Breast epithelium (tissue), 4 donors: Measurements from ENCODE around the gene LYRM4. TPM values are rescaled to one million over a fixed set of nuclear protein-coding genes. Genes with fewer than 3 reads are reported as not detected.

Source experiments
- DNase-seq, 2 donors: peaks; one replicate each; pipeline ENCODE4 v3.0.0-alpha.2; 2019; ENCODE audit warnings: low spot score in 2 of 2
- H3K27ac ChIP-seq, 2 donors: fragments of 200-600 bp; sonication (generic) in 1 of 2; one replicate each; pipeline ENCODE4 v1.5.1; 2016 to 2019; ENCODE audit warnings: mild to moderate bottlenecking in 1 of 2
- H3K27me3 ChIP-seq, 2 donors: fragments of 200-600 bp; sonication (generic) in 1 of 2; one replicate each; pipeline versions ENCODE4 v1.5.1 to v1.6.0; 2017 to 2019; ENCODE audit warnings: control low read depth in 1 of 2, mild to moderate bottlenecking in 1 of 2
- H3K36me3 ChIP-seq: fragments of 200-600 bp; one replicate; pipeline ENCODE4 v1.5.1; 2019
- H3K4me1 ChIP-seq, 2 donors: fragments of 200-600 bp; sonication (generic); one replicate each; pipeline ENCODE4 v1.5.1; 2016 to 2019; ENCODE audit warnings: control low read depth in 1 of 2
- H3K4me3 ChIP-seq, 3 donors: fragments of 200-600 bp; sonication (generic); 1 replicate in 2 of 3; 2 replicates in 1 of 3; pipeline ENCODE4 v1.5.1; 2016 to 2019; ENCODE audit warnings: mild to moderate bottlenecking in 3 of 3, moderate library complexity in 2 of 3
- H3K9me3 ChIP-seq, 2 donors: fragments of 200-600 bp; sonication (generic) in 1 of 2; one replicate each; pipeline ENCODE4 v1.5.1; 2016 to 2019; ENCODE audit warnings: control low read depth in 1 of 2
- POLR2A ChIP-seq: fragments of 450-650 bp; IDR thresholded peaks from one replicate; pipeline ENCODE4 v1.6.1; 2016; ENCODE audit warnings: antibody characterized with exemption, mild to moderate bottlenecking, moderate library complexity
- POLR2AphosphoS5 ChIP-seq, 3 donors: sonication (generic); formaldehyde crosslinking; IDR thresholded peaks; one replicate each; pipeline ENCODE4 v1.6.1; 2017; ENCODE audit warnings: antibody characterized with exemption in 3 of 3
- intact Hi-C: fragments of 100-400 bp; cut with DNase I; formaldehyde crosslinking; loops from one replicate; pipeline ENCODE4 v1.15.1; 2023; ENCODE audit warnings: low total_unique reads
- total RNA-seq, 3 donors: library from RNA; depleted of rRNA; stranded (reverse); fragments of >200 nt; gene quantifications; one replicate each; pipeline ENCODE4 v1.1.0, GENCODE V29; 2016
- TF ChIP-seq, protein P1 (sequence below), 3 donors: fragments of 450-650 bp; IDR thresholded peaks; one replicate each; pipeline ENCODE4 v1.5.1; 2016 to 2017; ENCODE audit warnings: antibody characterized with exemption in 3 of 3, mild to moderate bottlenecking in 3 of 3, moderate library complexity in 3 of 3

Gene LYRM4
- total RNA-seq, 3 donors from 2014 or later = 24.4 to 38.0 (median 25.0) TPM

GRCh38 chr6:5158180-5158579 lies 102.6 kb downstream of the LYRM4 start:
- H3K27me3 ChIP-seq = no peaks in the 10 kb centered on the region
- intact Hi-C loops = no loop called here
- H3K4me3 ChIP-seq = no peak overlapping the region
- H3K36me3 ChIP-seq = no peaks in the 10 kb centered on the region
- H3K4me1 ChIP-seq = no peaks in the 10 kb centered on the region
- no peak overlapping the region for H3K27ac ChIP-seq
- H3K9me3 ChIP-seq = no peaks in the 10 kb centered on the region
- DNase-seq = no peak
- TF ChIP-seq, protein P1, sequence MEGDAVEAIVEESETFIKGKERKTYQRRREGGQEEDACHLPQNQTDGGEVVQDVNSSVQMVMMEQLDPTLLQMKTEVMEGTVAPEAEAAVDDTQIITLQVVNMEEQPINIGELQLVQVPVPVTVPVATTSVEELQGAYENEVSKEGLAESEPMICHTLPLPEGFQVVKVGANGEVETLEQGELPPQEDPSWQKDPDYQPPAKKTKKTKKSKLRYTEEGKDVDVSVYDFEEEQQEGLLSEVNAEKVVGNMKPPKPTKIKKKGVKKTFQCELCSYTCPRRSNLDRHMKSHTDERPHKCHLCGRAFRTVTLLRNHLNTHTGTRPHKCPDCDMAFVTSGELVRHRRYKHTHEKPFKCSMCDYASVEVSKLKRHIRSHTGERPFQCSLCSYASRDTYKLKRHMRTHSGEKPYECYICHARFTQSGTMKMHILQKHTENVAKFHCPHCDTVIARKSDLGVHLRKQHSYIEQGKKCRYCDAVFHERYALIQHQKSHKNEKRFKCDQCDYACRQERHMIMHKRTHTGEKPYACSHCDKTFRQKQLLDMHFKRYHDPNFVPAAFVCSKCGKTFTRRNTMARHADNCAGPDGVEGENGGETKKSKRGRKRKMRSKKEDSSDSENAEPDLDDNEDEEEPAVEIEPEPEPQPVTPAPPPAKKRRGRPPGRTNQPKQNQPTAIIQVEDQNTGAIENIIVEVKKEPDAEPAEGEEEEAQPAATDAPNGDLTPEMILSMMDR (IDR thresholded peaks at IDR 0.05) = no peak
- TF ChIP-seq POLR2A = no peak
- no peak for TF ChIP-seq POLR2AphosphoS5 (IDR thresholded peaks at IDR 0.05)

- DNase-seq = no peak
- Histone ChIP-seq H3K36me3 (no peaks in the 10 kb centered on the region), H3K27ac (no peak overlapping the region), H3K4me3 (no peak overlapping the region), H3K4me1 (no peaks in the 10 kb centered on the region), H3K9me3 (no peaks in the 10 kb centered on the region), H3K27me3 (no peaks in the 10 kb centered on the region)
- TF ChIP-seq POLR2AphosphoS5 (IDR thresholded peaks at IDR 0.05) = no peak
- TF ChIP-seq POLR2A = no peak
- TF ChIP-seq, protein P1 (IDR thresholded peaks at IDR 0.05) = no peak
- intact Hi-C loops = no loop called here
These were observed 103.1 kb downstream of the LYRM4 start for GRCh38 chr6:5157621-5158138.

- intact Hi-C loops = no loop called here
- H3K27ac ChIP-seq = no peak overlapping the region
- no peak for TF ChIP-seq POLR2A
- TF ChIP-seq POLR2AphosphoS5 (IDR thresholded peaks at IDR 0.05) = no peak
- TF ChIP-seq, protein P1 (IDR thresholded peaks at IDR 0.05) = no peak
These were observed 104.1 kb downstream of the LYRM4 start for GRCh38 chr6:5156627-5157026.

DNA sequence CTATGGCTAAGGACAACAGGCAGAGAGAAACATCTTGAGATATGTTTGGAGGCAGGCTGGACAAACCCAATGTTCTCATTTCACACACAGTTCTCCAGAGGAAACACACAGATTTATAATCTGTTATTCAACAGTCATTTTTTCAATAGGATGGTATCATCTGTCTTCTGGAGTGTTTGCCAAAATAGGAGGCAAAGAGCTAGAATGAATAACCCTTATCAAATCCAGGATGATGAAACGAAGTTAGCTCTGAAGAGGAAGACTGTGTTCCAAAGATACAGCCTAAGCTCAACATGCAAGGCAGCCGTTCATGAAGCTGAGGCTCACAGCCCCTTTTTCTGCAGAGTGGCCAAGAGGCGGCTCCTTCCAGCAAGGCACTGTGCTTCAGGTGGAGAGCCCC lies 104.8 kb downstream of the LYRM4 start:
- Histone ChIP-seq H3K4me1 (no peaks in the 10 kb centered on the region), H3K9me3 (no peaks in the 10 kb centered on the region), H3K27ac (no peak overlapping the region), H3K4me3 (no peak overlapping the region), H3K36me3 (no peaks in the 10 kb centered on the region), H3K27me3 (no peaks in the 10 kb centered on the region)
- intact Hi-C loops = no loop called here
- DNase-seq = no peak
- TF ChIP-seq POLR2AphosphoS5 (IDR thresholded peaks at IDR 0.05) (no peak), POLR2A (no peak)
- TF ChIP-seq, protein P1 (IDR thresholded peaks at IDR 0.05) = no peak

More at GRCh38 chr6:5156627-5157026, 104.1 kb downstream of the LYRM4 start:
- H3K4me3 ChIP-seq = no peak overlapping the region
- H3K9me3 ChIP-seq = no peaks in the 10 kb centered on the region
- H3K27me3 ChIP-seq = no peaks in the 10 kb centered on the region
- DNase-seq = no peak
- H3K4me1 ChIP-seq = no peaks in the 10 kb centered on the region
- no peaks in the 10 kb centered on the region for H3K36me3 ChIP-seq

DNA sequence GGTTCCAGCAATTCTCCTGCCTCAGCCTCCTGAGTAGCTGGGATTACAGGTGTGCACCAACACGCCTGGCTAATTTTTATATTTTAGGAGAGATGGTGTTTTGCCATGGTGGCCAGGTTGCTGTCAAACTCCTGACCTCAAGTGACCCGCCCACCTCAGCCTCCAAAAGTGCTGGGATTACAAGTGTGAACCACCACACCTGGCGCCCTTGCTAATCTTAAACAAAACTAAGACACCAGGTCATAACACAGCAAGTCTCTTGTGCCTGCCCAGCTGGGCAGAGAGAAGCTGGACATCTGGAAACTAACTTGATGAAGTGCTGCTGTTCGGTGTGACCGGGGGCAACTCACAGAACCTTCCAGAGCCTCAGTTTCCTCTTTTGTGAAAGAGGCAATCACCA lies 107.6 kb downstream of the LYRM4 start:
- no peak for TF ChIP-seq POLR2AphosphoS5 (IDR thresholded peaks at IDR 0.05)
- Histone ChIP-seq H3K4me3 (no peak overlapping the region), H3K4me1 (no peaks in the 10 kb centered on the region), H3K36me3 (no peaks in the 10 kb centered on the region), H3K27ac (no peak overlapping the region), H3K9me3 (no peaks in the 10 kb centered on the region), H3K27me3 (no peaks in the 10 kb centered on the region)
- DNase-seq = no peak
- intact Hi-C loops = no loop called here

- Histone ChIP-seq H3K27me3 (no peaks in the 10 kb centered on the region), H3K36me3 (no peaks in the 10 kb centered on the region), H3K27ac (no peak overlapping the region), H3K9me3 (no peaks in the 10 kb centered on the region), H3K4me1 (no peaks in the 10 kb centered on the region), H3K4me3 (no peak overlapping the region)
- no peak for DNase-seq
- intact Hi-C loops = no loop called here
- TF ChIP-seq, protein P1 (IDR thresholded peaks at IDR 0.05) = no peak
- TF ChIP-seq POLR2AphosphoS5 (IDR thresholded peaks at IDR 0.05) (no peak), POLR2A (no peak)
These were observed 108.3 kb downstream of the LYRM4 start for GRCh38 chr6:5152460-5152859.
